ENCODE data around the gene TFEC.

DNA sequence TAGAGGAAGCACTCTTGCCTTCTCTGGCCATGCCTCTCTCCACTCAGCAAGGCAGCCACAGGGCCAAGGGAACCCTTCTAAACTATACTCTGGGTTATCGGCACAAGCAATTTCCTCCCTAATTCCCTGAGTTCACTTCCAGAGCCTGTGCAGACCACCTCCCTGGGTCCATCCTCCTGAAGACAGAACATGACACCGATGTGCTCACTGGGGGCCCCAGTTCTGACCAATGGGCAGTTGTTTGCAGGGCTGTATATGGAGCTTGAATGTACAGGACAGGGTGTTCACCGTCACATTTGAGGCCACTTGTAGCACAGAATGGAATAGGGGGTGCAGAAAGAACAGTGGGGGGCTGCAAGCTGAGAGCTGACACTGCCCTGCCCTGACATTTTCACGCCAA lies 77.7 kb downstream of the TFEC start:
- TF ChIP-seq, protein P1, sequence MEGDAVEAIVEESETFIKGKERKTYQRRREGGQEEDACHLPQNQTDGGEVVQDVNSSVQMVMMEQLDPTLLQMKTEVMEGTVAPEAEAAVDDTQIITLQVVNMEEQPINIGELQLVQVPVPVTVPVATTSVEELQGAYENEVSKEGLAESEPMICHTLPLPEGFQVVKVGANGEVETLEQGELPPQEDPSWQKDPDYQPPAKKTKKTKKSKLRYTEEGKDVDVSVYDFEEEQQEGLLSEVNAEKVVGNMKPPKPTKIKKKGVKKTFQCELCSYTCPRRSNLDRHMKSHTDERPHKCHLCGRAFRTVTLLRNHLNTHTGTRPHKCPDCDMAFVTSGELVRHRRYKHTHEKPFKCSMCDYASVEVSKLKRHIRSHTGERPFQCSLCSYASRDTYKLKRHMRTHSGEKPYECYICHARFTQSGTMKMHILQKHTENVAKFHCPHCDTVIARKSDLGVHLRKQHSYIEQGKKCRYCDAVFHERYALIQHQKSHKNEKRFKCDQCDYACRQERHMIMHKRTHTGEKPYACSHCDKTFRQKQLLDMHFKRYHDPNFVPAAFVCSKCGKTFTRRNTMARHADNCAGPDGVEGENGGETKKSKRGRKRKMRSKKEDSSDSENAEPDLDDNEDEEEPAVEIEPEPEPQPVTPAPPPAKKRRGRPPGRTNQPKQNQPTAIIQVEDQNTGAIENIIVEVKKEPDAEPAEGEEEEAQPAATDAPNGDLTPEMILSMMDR (IDR thresholded peaks at IDR 0.05; ENCODE audit: poor library complexity, severe bottlenecking) = no peak
- no peak for TF ChIP-seq TAF1 (IDR thresholded peaks at IDR 0.05; ENCODE audit: low read depth)
- TF ChIP-seq POLR2AphosphoS5 (IDR thresholded peaks at IDR 0.05) = no peak
- TF ChIP-seq EP300 (conservative IDR thresholded peaks at IDR 0.05; ENCODE audit: poor library complexity, severe bottlenecking) = no peak
- TF ChIP-seq RAD21 (conservative IDR thresholded peaks at IDR 0.05) = no peak
- TF ChIP-seq EZH2 (IDR thresholded peaks at IDR 0.05; ENCODE audit: borderline replicate concordance, insufficient read depth, low read length, poor library complexity, severe bottlenecking) = no peak
- TF ChIP-seq, protein P2, sequence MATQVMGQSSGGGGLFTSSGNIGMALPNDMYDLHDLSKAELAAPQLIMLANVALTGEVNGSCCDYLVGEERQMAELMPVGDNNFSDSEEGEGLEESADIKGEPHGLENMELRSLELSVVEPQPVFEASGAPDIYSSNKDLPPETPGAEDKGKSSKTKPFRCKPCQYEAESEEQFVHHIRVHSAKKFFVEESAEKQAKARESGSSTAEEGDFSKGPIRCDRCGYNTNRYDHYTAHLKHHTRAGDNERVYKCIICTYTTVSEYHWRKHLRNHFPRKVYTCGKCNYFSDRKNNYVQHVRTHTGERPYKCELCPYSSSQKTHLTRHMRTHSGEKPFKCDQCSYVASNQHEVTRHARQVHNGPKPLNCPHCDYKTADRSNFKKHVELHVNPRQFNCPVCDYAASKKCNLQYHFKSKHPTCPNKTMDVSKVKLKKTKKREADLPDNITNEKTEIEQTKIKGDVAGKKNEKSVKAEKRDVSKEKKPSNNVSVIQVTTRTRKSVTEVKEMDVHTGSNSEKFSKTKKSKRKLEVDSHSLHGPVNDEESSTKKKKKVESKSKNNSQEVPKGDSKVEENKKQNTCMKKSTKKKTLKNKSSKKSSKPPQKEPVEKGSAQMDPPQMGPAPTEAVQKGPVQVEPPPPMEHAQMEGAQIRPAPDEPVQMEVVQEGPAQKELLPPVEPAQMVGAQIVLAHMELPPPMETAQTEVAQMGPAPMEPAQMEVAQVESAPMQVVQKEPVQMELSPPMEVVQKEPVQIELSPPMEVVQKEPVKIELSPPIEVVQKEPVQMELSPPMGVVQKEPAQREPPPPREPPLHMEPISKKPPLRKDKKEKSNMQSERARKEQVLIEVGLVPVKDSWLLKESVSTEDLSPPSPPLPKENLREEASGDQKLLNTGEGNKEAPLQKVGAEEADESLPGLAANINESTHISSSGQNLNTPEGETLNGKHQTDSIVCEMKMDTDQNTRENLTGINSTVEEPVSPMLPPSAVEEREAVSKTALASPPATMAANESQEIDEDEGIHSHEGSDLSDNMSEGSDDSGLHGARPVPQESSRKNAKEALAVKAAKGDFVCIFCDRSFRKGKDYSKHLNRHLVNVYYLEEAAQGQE (IDR thresholded peaks at IDR 0.05; ENCODE audit: borderline replicate concordance) = no peak
- no peak for TF ChIP-seq SMC3 (conservative IDR thresholded peaks at IDR 0.05; ENCODE audit: poor library complexity)
- no peak for TF ChIP-seq MXI1 (conservative IDR thresholded peaks at IDR 0.05; ENCODE audit: poor library complexity, severe bottlenecking)

Measured in neural cell (in vitro differentiated cells).